Adipocyte (in vitro differentiated cells): Measurements from ENCODE around the gene FZD8.

Experiments used
- DNase-seq: peaks from one replicate; pipeline ENCODE4 v3.0.0-alpha.2; 2015; ENCODE audit warnings: low read depth
- H3K27me3 ChIP-seq: replicated peaks from 2 replicates; pipeline ENCODE4 v1.7.0; 2013; ENCODE audit warnings: mild to moderate bottlenecking, low read length, moderate library complexity; ENCODE audit not compliant: control insufficient read depth, insufficient read depth
- H3K36me3 ChIP-seq: 2 replicates; pipeline ENCODE4 v1.7.0; 2013; ENCODE audit warnings: low read length, mild to moderate bottlenecking, moderate library complexity; ENCODE audit not compliant: control insufficient read depth, insufficient read depth, severe bottlenecking
- H3K4me1 ChIP-seq: 2 replicates; pipeline ENCODE4 v1.7.0; 2013; ENCODE audit warnings: mild to moderate bottlenecking, low read length, moderate library complexity; ENCODE audit not compliant: control insufficient read depth, insufficient read depth
- H3K4me3 ChIP-seq: 2 replicates; pipeline ENCODE4 v1.7.0; 2013; ENCODE audit warnings: mild to moderate bottlenecking, low read length, moderate library complexity
- H3K9ac ChIP-seq: 2 replicates; pipeline ENCODE4 v1.7.0; 2013; ENCODE audit warnings: mild to moderate bottlenecking, low read length, moderate library complexity
- H3K9me3 ChIP-seq: 2 replicates; pipeline ENCODE4 v1.7.0; 2013; ENCODE audit warnings: mild to moderate bottlenecking, low read length, moderate library complexity; ENCODE audit not compliant: control insufficient read depth

Gene FZD8

GRCh38 chr10:35640951-35641675 lies 983 bp downstream of the FZD8 start:
- no peaks in the 10 kb centered on the region for H3K27me3 ChIP-seq
- H3K4me1 ChIP-seq = peaks cover 33% of the 10 kb centered on the region
- no peaks in the 10 kb centered on the region for H3K36me3 ChIP-seq
- H3K4me3 ChIP-seq = peak overlapping the region; percentile 89
- H3K9me3 ChIP-seq = no peaks in the 10 kb centered on the region
- H3K9ac ChIP-seq = peak overlapping the region; percentile 82
- peak; percentile 83 for DNase-seq

DNA sequence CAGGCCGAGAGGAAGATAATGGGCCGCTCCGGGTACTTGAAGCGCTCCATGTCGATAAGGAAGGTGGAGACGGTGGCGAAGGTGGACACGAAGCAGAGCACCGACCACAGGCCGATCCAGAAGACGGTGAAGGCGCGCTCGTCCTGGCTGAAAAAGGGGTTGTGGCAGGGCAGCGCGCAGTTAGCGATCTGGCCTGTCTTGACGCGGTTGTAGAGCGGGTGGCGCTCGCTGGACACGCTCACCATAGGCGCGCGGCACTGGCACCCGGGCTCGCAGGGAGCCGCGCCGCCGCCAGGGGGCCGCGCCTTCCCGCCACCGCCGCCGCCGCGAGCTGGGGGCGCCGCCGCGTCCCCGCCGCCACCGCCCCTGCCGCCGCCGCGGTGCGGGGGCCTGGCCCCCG lies 1.6 kb downstream of the FZD8 start:
- H3K9ac ChIP-seq = peak overlapping the region; percentile 82
- H3K36me3 ChIP-seq = no peaks in the 10 kb centered on the region
- H3K4me1 ChIP-seq = peaks cover 37% of the 10 kb centered on the region
- peak; percentile 90 for DNase-seq
- H3K9me3 ChIP-seq = no peaks in the 10 kb centered on the region
- H3K4me3 ChIP-seq = peak overlapping the region; percentile 85
- no peaks in the 10 kb centered on the region for H3K27me3 ChIP-seq

- no peaks in the 10 kb centered on the region for H3K36me3 ChIP-seq
- no peaks in the 10 kb centered on the region for H3K27me3 ChIP-seq
- peak; percentile 66 for DNase-seq
- no peaks in the 10 kb centered on the region for H3K9me3 ChIP-seq
- peak overlapping the region; percentile 85 for H3K4me3 ChIP-seq
- H3K4me1 ChIP-seq = peaks cover 37% of the 10 kb centered on the region
- peak overlapping the region; percentile 82 for H3K9ac ChIP-seq
Measured at GRCh38 chr10:35639728-35640401, 2.2 kb downstream of the FZD8 start.

GRCh38 chr10:35639021-35639727 lies 2.9 kb downstream of the FZD8 start:
- peak overlapping the region; percentile 54 for H3K9ac ChIP-seq
- no peaks in the 10 kb centered on the region for H3K27me3 ChIP-seq
- peak overlapping the region; percentile 79 for H3K4me3 ChIP-seq
- no peak for DNase-seq
- H3K4me1 ChIP-seq = peaks cover 34% of the 10 kb centered on the region
- no peaks in the 10 kb centered on the region for H3K36me3 ChIP-seq
- no peaks in the 10 kb centered on the region for H3K9me3 ChIP-seq

- DNase-seq = no peak
- no peaks in the 10 kb centered on the region for H3K9me3 ChIP-seq
- no peak overlapping the region for H3K4me3 ChIP-seq
- H3K36me3 ChIP-seq = no peaks in the 10 kb centered on the region
- peaks cover 24% of the 10 kb centered on the region for H3K4me1 ChIP-seq
- H3K9ac ChIP-seq = no peak overlapping the region
- no peaks in the 10 kb centered on the region for H3K27me3 ChIP-seq
Measured at GRCh38 chr10:35638101-35638500, 4.0 kb downstream of the FZD8 start.

DNA sequence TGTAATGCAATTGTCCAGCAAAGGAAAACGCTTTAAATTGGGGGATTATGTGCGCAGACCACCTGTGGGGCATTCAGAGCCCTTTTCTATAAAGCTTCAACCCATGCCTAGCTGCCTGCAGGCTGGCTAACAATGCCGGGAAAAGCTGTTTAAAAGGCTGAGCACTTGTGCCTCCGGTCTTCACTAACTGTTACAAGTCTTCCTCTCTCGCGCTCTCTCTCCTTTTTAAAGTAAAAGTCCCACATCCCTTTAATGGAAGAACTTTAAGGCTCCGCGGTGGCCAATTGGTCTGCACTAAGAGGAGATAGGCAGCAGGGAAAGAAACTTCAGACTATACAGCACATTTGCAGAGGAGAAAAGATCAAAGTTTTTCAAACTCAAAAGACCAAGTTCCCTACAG lies 4.6 kb downstream of the FZD8 start:
- no peak for DNase-seq
- Histone ChIP-seq H3K4me3 (peak overlapping the region; percentile 8), H3K27me3 (no peaks in the 10 kb centered on the region), H3K9me3 (no peaks in the 10 kb centered on the region), H3K9ac (no peak overlapping the region), H3K4me1 (peaks cover 20% of the 10 kb centered on the region), H3K36me3 (no peaks in the 10 kb centered on the region)

- Histone ChIP-seq H3K36me3 (no peaks in the 10 kb centered on the region), H3K27me3 (no peaks in the 10 kb centered on the region), H3K4me3 (no peak overlapping the region), H3K9me3 (no peaks in the 10 kb centered on the region), H3K4me1 (peaks cover 20% of the 10 kb centered on the region), H3K9ac (no peak overlapping the region)
- no peak for DNase-seq
Measured at GRCh38 chr10:35636956-35637355, 5.1 kb downstream of the FZD8 start.

DNA sequence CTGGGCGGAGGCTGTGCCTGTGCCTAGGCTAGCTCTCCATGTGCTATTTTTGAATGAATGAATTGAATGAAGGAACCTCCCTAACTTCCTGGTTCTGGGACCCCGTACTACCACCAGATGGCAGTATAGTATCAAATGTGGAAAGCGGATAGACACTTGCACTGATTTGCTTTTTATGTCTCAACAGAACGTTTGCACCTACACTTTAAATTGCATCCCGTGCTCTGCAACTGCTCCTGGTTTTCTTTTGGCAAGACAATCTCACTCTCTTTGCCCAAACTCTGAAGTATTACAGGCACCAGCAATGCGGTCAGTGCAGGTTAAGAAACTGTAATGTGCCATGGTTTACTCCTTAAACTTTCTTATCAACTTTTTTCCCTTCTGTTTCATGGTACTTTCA lies 6.5 kb downstream of the FZD8 start:
- Histone ChIP-seq H3K9me3 (no peaks in the 10 kb centered on the region), H3K4me1 (peaks cover 16% of the 10 kb centered on the region), H3K9ac (no peak overlapping the region), H3K4me3 (no peak overlapping the region), H3K36me3 (no peaks in the 10 kb centered on the region), H3K27me3 (no peaks in the 10 kb centered on the region)
- DNase-seq = peak; percentile 90

DNA sequence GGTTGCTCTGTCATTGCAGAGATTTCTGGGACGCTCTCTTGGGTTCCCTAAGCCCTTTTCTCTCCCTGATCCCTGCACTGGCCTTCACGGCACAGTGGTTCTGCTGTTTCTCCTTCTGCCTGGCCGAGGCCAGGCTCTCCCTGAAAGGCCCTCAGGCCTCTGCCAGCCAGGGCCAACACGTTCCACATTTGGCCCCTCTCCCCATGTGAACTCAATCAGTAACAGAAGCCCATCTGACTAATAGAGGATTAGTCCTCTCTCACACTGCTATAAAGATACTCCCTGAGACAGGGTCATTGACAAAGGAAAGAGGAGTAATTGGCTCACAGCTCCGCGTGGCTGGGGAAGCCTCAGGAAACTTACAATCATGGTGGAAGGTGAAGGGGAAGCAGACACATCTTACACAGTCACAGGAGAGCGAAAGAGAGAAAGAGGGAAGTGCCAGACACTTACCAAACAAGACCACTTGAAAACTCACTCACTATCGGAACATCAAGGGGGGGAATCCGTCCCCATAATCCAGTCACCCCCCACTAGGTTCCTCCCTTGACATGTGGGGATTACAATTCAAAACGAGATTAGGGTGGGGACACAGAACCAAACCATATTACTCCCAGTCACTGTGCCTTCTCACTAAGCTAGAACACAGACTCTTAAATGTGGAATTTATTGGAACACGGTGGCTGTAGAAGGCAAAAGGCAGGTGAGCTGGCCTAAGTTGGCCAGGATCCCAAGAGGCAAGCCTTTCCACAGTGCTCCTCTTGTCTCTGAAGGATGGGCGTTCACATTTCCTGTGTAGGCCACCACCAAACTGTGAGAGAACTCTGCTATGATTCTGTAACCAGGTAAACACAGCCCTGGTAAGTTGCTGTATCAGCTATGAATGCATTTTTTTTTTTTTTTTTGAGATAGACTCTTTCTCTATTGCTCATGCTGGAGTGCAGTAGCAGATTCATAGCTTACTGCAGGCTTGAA lies 8.8 kb downstream of the FZD8 start:
- Histone ChIP-seq H3K36me3 (no peaks in the 10 kb centered on the region), H3K4me3 (no peak overlapping the region), H3K9me3 (no peaks in the 10 kb centered on the region), H3K9ac (no peak overlapping the region), H3K4me1 (peaks cover 6% of the 10 kb centered on the region), H3K27me3 (no peaks in the 10 kb centered on the region)
- no peak for DNase-seq

GRCh38 chr10:35632027-35632426 lies 10.1 kb downstream of the FZD8 start:
- no peaks in the 10 kb centered on the region for H3K9me3 ChIP-seq
- H3K27me3 ChIP-seq = no peaks in the 10 kb centered on the region
- H3K36me3 ChIP-seq = no peaks in the 10 kb centered on the region
- peaks cover 8% of the 10 kb centered on the region for H3K4me1 ChIP-seq
- no peak for DNase-seq
- H3K9ac ChIP-seq = no peak overlapping the region
- no peak overlapping the region for H3K4me3 ChIP-seq
